HG02981 (cell line): Measurements from ENCODE around the gene PTPRM.
"Not testable (repeated sequence)": the region's sequence is repeated elsewhere in the genome, so short reads cannot be mapped to it uniquely, and the experiment has no call there.

Experiments
- ATAC-seq: cut with Tn5 transposase; IDR thresholded peaks from one replicate; pipeline ENCODE4 v1.9.1; 2021; ENCODE audit warnings: mild to moderate bottlenecking, moderate library complexity; ENCODE audit not compliant: unreplicated experiment

The PTPRM gene

DNA sequence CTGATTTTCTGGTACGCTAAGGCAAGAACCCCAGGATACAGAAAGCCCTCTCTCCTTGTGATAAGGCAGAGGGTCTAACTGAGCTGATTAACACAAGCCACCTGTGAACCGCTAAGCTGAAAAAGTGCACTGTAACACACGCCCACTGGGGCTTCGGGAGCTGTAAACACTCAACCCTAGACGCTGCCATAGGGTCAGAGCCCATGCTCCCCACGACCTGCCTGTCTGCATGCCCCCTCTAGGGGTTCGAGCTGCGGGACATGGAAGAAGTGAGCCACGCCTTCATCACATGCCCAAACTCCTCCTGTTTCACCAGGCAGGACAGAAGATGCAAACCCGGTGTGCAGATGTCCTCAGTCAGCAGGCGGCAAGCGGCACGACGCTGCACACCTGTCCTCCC is 868.3 kb downstream of the PTPRM start:
- ATAC-seq: no peak

- ATAC-seq: no peak
These were observed 871.9 kb downstream of the PTPRM start for GRCh38 chr18:8439055-8439454.

- ATAC-seq: no peak
These were observed 876.4 kb downstream of the PTPRM start for GRCh38 chr18:8443505-8443904.

DNA sequence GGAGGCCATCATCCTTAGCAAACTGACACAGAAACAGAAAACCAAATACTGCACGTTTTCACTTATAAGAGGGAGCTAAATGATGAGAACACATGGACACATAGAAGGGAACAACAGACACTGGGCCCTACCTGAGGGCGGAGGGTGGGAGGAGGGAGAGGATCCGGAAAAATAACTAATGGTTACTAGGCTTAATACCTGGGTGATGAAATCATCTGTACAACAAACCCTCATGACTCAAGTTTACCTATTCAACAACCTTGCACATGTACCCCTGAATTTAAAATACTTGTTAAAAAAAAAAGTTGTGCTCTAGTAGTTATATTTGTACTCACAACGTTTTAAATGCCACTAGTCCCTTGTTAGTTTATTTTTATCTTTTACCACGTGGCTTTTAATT is 879.8 kb downstream of the PTPRM start:
- ATAC-seq: not testable (repeated sequence)

DNA sequence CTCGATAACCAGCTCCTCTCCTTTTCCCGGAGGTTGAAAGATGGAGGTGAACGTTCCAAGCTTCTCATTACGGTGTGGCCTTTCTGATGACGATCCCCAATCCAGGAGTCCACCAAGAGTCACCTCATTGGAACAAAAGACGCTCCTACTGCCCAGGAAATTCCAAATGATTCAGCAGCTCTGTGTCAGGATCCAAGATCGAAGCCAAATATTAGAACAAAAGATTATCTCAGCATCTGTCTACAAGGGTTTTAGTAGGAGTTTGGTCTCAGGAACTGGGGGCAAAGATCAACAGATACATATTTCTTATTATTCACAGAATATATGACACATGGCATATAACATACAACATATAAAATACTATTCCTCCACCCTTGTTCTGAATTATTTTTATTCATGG is 881.0 kb downstream of the PTPRM start:
- ATAC-seq: no peak

GRCh38 chr18:8450013-8450412 is 882.9 kb downstream of the PTPRM start:
- no peak for ATAC-seq

DNA sequence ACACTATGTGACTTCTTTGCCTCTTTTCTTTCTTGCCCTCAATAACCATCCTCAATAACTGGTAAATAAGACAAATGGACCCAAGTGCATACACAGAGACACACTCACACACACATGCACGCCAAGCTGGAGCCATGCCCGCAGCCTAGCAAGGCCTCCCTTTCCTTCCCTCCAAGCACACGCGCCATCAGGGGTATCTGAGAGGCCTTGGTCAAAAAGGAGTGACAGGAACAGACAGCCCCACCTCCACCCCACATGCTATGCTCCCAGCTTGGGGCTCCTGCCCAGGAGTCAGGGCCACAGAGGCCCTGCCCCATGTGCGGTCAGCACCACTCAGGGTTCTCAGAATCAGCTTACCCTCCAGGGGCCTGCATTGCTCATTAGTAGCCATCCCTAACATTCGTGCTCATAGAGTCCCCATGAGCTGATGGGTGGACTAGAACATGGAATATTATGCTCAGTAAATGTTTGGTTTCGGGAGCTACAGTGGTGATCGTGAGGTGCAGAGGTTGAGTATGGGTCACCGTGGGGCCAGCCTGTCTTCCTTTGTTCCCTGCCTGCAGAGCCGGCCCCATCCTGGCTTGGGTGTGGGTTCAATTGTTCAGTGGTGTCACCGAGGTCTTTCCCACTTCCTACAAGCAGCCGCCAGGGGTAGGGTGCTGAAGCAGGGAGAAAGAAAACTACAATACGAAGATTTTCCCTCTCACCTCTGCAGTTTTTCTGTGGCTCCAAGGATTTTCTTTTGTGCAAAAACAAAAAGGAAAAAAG is 884.0 kb downstream of the PTPRM start:
- ATAC-seq: no peak

GRCh38 chr18:8453528-8453927 is 886.4 kb downstream of the PTPRM start:
- no peak for ATAC-seq

DNA sequence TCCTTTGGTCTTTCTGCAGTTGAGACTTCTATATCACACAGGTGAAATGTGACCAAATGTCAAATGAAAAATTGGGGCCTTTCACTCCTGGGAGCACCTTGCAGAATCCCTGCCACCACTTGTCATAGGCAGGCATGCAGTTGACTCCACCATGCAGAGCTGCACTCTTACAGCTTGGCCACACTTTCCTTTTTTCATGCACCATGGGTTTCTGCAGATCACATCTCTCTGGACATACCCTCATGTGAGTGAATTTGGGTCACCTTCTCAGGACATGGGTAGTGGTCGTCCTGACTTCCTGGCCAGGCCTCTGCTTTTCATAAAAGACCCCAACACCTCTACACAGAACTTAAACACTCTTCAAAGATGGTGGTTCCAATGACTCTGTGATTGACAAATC is 887.0 kb downstream of the PTPRM start:
- ATAC-seq: no peak

DNA sequence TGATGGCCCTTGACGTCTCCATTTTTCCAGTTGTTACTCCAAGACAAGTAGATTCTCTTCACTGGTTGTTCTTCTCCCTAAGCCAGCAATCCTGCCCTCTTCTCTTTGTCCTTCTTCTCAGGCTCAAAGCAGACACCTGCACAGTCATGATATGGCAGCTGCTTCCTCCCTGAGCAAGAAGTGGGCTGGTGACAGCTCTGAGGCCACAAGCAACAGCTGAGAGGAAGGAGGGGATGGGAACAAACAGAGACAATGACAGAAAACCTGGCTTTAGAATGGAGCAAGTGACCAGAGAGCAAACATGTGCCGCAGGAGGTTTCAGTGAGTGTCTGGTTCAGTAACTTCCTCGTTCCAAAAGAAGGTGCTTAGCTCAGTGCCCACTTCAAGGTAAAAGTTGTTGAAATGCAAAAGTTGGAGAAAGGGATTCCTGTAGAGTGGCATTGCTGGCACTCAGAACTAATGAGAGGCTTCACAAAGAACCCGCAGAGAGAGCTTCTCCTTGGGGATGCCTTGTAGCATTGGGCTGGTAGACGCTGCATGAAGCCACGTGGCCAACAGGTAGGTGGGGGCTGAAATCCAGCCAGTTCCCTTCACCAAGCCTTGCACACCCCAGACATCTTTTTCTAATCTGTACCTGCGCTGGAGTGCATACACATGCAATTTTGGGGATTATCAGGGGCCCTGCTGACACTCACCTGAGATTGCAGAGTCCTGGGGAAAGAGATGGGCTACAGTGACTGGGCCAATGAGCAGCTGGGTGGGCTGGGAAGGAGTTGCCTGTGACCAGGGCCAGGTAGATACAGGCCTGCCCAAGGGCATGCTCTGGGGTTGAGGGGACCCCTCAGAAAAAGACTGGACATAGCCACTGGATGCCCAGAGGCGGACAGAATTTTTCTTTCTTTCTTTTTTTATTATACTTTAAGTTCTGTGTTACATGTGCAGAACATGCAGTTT is 888.8 kb downstream of the PTPRM start:
- no peak for ATAC-seq
